HUES48 (cell line): ENCODE data around the gene FOXO4.
A peak's percentile ranks its signal among the peaks of the same experiment; 100 is the strongest.

ENCODE experiments used
- H3K27ac ChIP-seq: one replicate; pipeline ENCODE4 v1.7.0; 2013; ENCODE audit warnings: low read depth, low read length, inconsistent platforms
- H3K27me3 ChIP-seq: 2 replicates; pipeline ENCODE4 v1.6.1; 2013; ENCODE audit warnings: mild to moderate bottlenecking, low read length; ENCODE audit not compliant: control insufficient read depth, insufficient read depth
- H3K36me3 ChIP-seq: 2 replicates; pipeline ENCODE4 v1.6.1; 2013; ENCODE audit warnings: low read length; ENCODE audit not compliant: control insufficient read depth, insufficient read depth
- H3K4me1 ChIP-seq: 2 replicates; pipeline ENCODE4 v1.6.1; 2013; ENCODE audit warnings: mild to moderate bottlenecking, low read length; ENCODE audit not compliant: control insufficient read depth, insufficient read depth
- H3K4me3 ChIP-seq: 2 replicates; pipeline ENCODE4 v1.5.1; 2013; ENCODE audit warnings: mild to moderate bottlenecking, low read depth, low read length
- H3K9ac ChIP-seq: 2 replicates; pipeline ENCODE4 v1.6.1; 2013; ENCODE audit warnings: mild to moderate bottlenecking, low read depth, low read length, moderate library complexity
- H3K9me3 ChIP-seq: 2 replicates; pipeline ENCODE4 v1.6.1; 2013; ENCODE audit warnings: low read length; ENCODE audit not compliant: control insufficient read depth, insufficient read depth

FOXO4 gene

GRCh38 chrX:71098951-71099506 lies 3.4 kb downstream of the FOXO4 start:
- peaks cover 26% of the 10 kb centered on the region for H3K4me1 ChIP-seq
- H3K27me3 ChIP-seq: peaks cover 13% of the 10 kb centered on the region; the same call in 1 of the 2 replicates
- peaks cover 7% of the 10 kb centered on the region; the same call in 1 of the 2 replicates for H3K36me3 ChIP-seq
- peaks cover 11% of the 10 kb centered on the region for H3K9me3 ChIP-seq
- H3K27ac ChIP-seq: peak overlapping the region; percentile 36
- no peak overlapping the region for H3K9ac ChIP-seq
- peak overlapping the region; percentile 52 for H3K4me3 ChIP-seq

GRCh38 chrX:71099736-71100135 lies 4.1 kb downstream of the FOXO4 start:
- Histone ChIP-seq H3K4me3 (peak overlapping the region; percentile 52), H3K9ac (no peak overlapping the region), H3K27ac (peak overlapping the region; percentile 61)

GRCh38 chrX:71100581-71101505 lies 5.2 kb downstream of the FOXO4 start:
- no peak overlapping the region for H3K9ac ChIP-seq
- peaks cover 12% of the 10 kb centered on the region for H3K9me3 ChIP-seq
- H3K27me3 ChIP-seq: peaks cover 13% of the 10 kb centered on the region; the same call in 1 of the 2 replicates
- H3K4me1 ChIP-seq: peaks cover 32% of the 10 kb centered on the region
- H3K27ac ChIP-seq: no peak overlapping the region
- H3K36me3 ChIP-seq: peaks cover 7% of the 10 kb centered on the region; the same call in 1 of the 2 replicates
- peak overlapping the region; percentile 52; the same call in 1 of the 2 replicates for H3K4me3 ChIP-seq

More at GRCh38 chrX:71099736-71100135, 4.1 kb downstream of the FOXO4 start:
- Histone ChIP-seq H3K27me3 (peaks cover 13% of the 10 kb centered on the region; the same call in 1 of the 2 replicates), H3K9me3 (peaks cover 12% of the 10 kb centered on the region), H3K36me3 (peaks cover 7% of the 10 kb centered on the region; the same call in 1 of the 2 replicates), H3K4me1 (peaks cover 32% of the 10 kb centered on the region)

GRCh38 chrX:71102292-71102691 lies 6.6 kb downstream of the FOXO4 start:
- Histone ChIP-seq H3K9ac (no peak overlapping the region), H3K36me3 (peaks cover 7% of the 10 kb centered on the region; the same call in 1 of the 2 replicates), H3K27me3 (peaks cover 10% of the 10 kb centered on the region; the same call in 1 of the 2 replicates), H3K4me3 (no peak overlapping the region), H3K9me3 (peaks cover 15% of the 10 kb centered on the region), H3K27ac (peak overlapping the region; percentile 82), H3K4me1 (peaks cover 32% of the 10 kb centered on the region)

GRCh38 chrX:71103110-71103983 lies 7.7 kb downstream of the FOXO4 start:
- H3K9ac ChIP-seq: peak overlapping the region; percentile 36; the same call in 1 of the 2 replicates
- peak overlapping the region; percentile 51 for H3K4me3 ChIP-seq
- H3K27ac ChIP-seq: peak overlapping the region; percentile 82
- peaks cover 20% of the 10 kb centered on the region for H3K9me3 ChIP-seq
- H3K27me3 ChIP-seq: peaks cover 4% of the 10 kb centered on the region; the same call in 1 of the 2 replicates
- peaks cover 7% of the 10 kb centered on the region; the same call in 1 of the 2 replicates for H3K36me3 ChIP-seq
- peaks cover 32% of the 10 kb centered on the region for H3K4me1 ChIP-seq

- Histone ChIP-seq H3K27me3 (peaks cover 14% of the 10 kb centered on the region; the same call in 1 of the 2 replicates), H3K4me3 (no peak overlapping the region), H3K4me1 (peaks cover 22% of the 10 kb centered on the region), H3K9ac (no peak overlapping the region), H3K27ac (no peak overlapping the region), H3K36me3 (peaks cover 7% of the 10 kb centered on the region; the same call in 1 of the 2 replicates), H3K9me3 (peaks cover 32% of the 10 kb centered on the region)
Observed at GRCh38 chrX:71105628-71106027, 10.0 kb downstream of the FOXO4 start.

GRCh38 chrX:71106427-71106826 lies 10.8 kb downstream of the FOXO4 start, which contains the start of gene CXorf65:
CXorf65 (minus strand) TSS chrX:71106740; CDS start chrX:71106556, 184 bp downstream.
- no peak within 1 kb of the TSS for H3K4me3 ChIP-seq

GRCh38 chrX:71107245-71107644 lies 11.6 kb downstream of the FOXO4 start:
- no peak overlapping the region for H3K27ac ChIP-seq
- H3K27me3 ChIP-seq: peaks cover 16% of the 10 kb centered on the region
- peaks cover 15% of the 10 kb centered on the region for H3K4me1 ChIP-seq

More at GRCh38 chrX:71106427-71106826, 10.8 kb downstream of the FOXO4 start, which contains the start of gene CXorf65:
- Histone ChIP-seq H3K36me3 (peaks cover 7% of the 10 kb centered on the region; the same call in 1 of the 2 replicates), H3K4me1 (peaks cover 15% of the 10 kb centered on the region), H3K27ac (no peak within 1 kb of the TSS), H3K9me3 (peaks cover 40% of the 10 kb centered on the region), H3K27me3 (peaks cover 12% of the 10 kb centered on the region; the same call in 1 of the 2 replicates), H3K9ac (no peak within 1 kb of the TSS)

GRCh38 chrX:71107762-71108360 lies 12.2 kb downstream of the FOXO4 start:
- Histone ChIP-seq H3K9me3 (peaks cover 49% of the 10 kb centered on the region), H3K4me1 (peaks cover 10% of the 10 kb centered on the region), H3K4me3 (no peak overlapping the region), H3K36me3 (no peaks in the 10 kb centered on the region), H3K9ac (no peak overlapping the region), H3K27me3 (peaks cover 20% of the 10 kb centered on the region), H3K27ac (no peak overlapping the region)

More at GRCh38 chrX:71107245-71107644, 11.6 kb downstream of the FOXO4 start:
- Histone ChIP-seq H3K4me3 (no peak overlapping the region), H3K36me3 (no peaks in the 10 kb centered on the region; the same call in 1 of the 2 replicates), H3K9ac (no peak overlapping the region), H3K9me3 (peaks cover 45% of the 10 kb centered on the region)
